ENCODE measurements around the gene ZCCHC24. TPM values are rescaled to one million over a fixed set of nuclear protein-coding genes. Genes with fewer than 3 reads are reported as not detected.

Gene ZCCHC24
- total RNA-seq, 4 donors from 2014 or later, result 100 to 156 (median 120) TPM

- Histone ChIP-seq H3K4me1 (peaks cover 43 to 73% (median 52%) of the 10 kb centered on the region in 4 donors), H3K9me3 (no peaks in the 10 kb centered on the region), H3K4me3 (no peak overlapping the region), H3K27me3 (no peaks in the 10 kb centered on the region), H3K36me3 (peaks cover 0 to 23% (median 22%) of the 10 kb centered on the region in 4 donors), H3K27ac (replicated peaks in 1 of 4) (peak overlapping the region; percentile 87 to 93 (median 92))
- WGBS, result 54% methylated on average over 9 of the region's 9 CpGs
- TF ChIP-seq EP300 (IDR thresholded peaks at IDR 0.05) (no peak), CTCF (IDR thresholded peaks at IDR 0.05) (no peak), POLR2AphosphoS5 (IDR thresholded peaks at IDR 0.05) (no peak), POLR2A (IDR thresholded peaks at IDR 0.05; ENCODE audit: low read depth) (no peak)
- peak; percentile 91 for DNase-seq (ENCODE audit: extremely low spot score)
- intact Hi-C loops (cut with DNase I), result loop anchor here (5.0 kb wide), 1 partner anchor 66 kb away; the partner anchor contains the start of gene ZCCHC24
These were observed 64.3 kb downstream of the ZCCHC24 start for GRCh38 chr10:79380946-79381721.

- TF ChIP-seq POLR2A (IDR thresholded peaks at IDR 0.05; ENCODE audit: low read depth) (no peak), POLR2AphosphoS5 (IDR thresholded peaks at IDR 0.05) (peak; percentile 23 to 57)
- peak; percentile 92 for DNase-seq (ENCODE audit: extremely low spot score)
- intact Hi-C loops (cut with DNase I), result loop anchor here (5.0 kb wide), 1 partner anchor 67 kb away; the partner anchor contains the start of gene ZCCHC24
- Histone ChIP-seq H3K27me3 (no peaks in the 10 kb centered on the region), H3K9me3 (no peaks in the 10 kb centered on the region), H3K36me3 (peaks cover 0 to 15% (median 14%) of the 10 kb centered on the region in 4 donors), H3K4me3 (no peak overlapping the region), H3K4me1 (peaks cover 45 to 73% (median 59%) of the 10 kb centered on the region in 4 donors), H3K27ac (replicated peaks in 1 of 4) (peak overlapping the region; percentile 87 to 93 (median 92))
- WGBS, result 51% methylated on average over 10 of the region's 14 CpGs
These were observed 65.1 kb downstream of the ZCCHC24 start for GRCh38 chr10:79380125-79380945.

DNA sequence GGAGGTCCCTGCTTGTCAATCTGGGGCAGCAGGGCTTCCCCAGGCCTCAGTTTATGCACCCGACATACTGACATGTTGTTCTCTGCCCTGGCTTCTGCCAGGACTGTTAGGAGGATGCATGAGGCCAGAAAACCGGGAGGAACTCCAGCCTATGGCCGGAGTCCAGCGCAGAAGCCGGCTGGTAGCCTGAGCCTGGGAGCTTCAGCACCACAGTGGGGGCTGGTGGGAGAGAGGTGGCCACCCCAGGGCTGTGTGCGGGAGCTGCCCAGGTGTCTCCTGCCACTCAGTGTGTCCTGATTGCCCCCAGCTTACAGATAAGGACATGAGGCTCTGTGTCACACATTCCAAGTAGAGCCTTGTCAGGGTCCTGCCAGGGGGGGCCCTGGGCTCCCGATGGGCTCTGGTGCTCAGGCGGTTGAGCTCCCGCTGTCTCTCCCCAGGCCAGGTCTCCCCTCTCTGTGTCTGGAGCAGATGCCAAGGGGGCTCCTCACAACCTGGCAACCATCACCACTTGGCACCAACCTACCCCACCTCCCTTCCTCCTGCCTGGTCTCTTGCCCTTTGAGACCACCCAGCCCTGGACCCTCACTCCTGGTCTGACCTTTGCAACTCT, 65.8 kb downstream of the ZCCHC24 start:
- 31% methylated on average over 9 of the region's 9 CpGs for WGBS
- H3K9me3 ChIP-seq, result no peaks in the 10 kb centered on the region
- TF ChIP-seq CTCF (IDR thresholded peaks at IDR 0.05), result no peak
- no peak for TF ChIP-seq EP300 (IDR thresholded peaks at IDR 0.05)
- no peak for TF ChIP-seq POLR2AphosphoS5 (IDR thresholded peaks at IDR 0.05)
- TF ChIP-seq POLR2A (IDR thresholded peaks at IDR 0.05; ENCODE audit: low read depth), result no peak
- peak overlapping the region; percentile 87 to 93 (median 92) for H3K27ac ChIP-seq (replicated peaks in 1 of 4)
- peaks cover 0 to 8% (median 7%) of the 10 kb centered on the region in 4 donors for H3K36me3 ChIP-seq
- peak; percentile 90 for DNase-seq (ENCODE audit: extremely low spot score)
- no peaks in the 10 kb centered on the region for H3K27me3 ChIP-seq
- no peak overlapping the region for H3K4me3 ChIP-seq
- peaks cover 51 to 73% (median 65%) of the 10 kb centered on the region in 4 donors for H3K4me1 ChIP-seq
- intact Hi-C loops (cut with DNase I), result loop anchor here (5.0 kb wide), 1 partner anchor 68 kb away; the partner anchor contains the start of gene ZCCHC24

DNA sequence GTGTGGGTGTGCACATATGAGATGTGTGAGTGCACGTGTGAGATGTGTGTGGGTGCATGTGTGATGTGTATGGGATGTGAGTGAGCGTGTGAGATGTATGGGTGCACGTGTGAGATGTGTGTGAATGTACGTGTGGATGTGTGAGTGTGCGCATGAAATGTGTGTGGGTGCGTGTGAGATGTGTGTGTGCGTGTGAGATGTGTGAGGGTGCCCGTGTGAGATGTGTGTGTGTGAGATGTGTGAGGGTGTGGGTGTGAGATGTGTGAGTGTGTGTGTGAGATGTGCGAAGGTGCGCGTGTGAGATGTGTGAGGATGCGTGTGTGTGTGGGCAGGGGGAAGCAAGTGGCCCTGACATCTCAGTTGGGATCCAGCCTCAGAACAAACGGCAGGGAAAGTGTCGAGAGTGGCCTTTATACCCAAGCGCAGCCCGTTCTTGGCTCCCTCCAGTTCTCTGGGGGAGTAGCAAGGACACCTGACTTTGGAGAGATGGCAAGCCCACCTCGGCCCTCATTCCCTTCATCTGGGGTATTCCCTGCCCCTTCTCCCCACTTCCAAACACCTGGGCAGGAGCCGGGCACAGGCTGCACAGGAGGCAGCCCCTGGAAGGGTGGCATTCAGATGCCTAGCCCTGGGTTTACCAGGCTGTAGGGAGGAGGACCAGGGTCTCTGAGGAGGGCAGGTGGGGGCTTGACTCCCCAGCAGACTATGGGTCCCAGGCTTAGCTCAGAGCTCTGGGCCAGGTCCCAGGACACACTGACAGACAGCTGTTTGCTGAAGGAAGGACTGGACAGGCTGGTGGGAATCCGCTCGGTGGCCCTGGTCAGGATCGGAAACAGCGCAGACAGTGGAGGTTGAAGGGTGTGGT, 66.5 kb downstream of the ZCCHC24 start:
- peak overlapping the region; percentile 87 to 93 (median 92) for H3K27ac ChIP-seq (replicated peaks in 1 of 4)
- H3K4me3 ChIP-seq, result no peak overlapping the region
- DNase-seq (ENCODE audit: extremely low spot score), result peak; percentile 91
- no peaks in the 10 kb centered on the region for H3K9me3 ChIP-seq
- H3K27me3 ChIP-seq, result no peaks in the 10 kb centered on the region
- WGBS, result 81% methylated on average over 22 of the region's 22 CpGs
- intact Hi-C loops (cut with DNase I), result no loop called here
- H3K4me1 ChIP-seq, result peaks cover 51 to 66% (median 63%) of the 10 kb centered on the region in 4 donors
- no peak for TF ChIP-seq EP300 (IDR thresholded peaks at IDR 0.05)
- no peak for TF ChIP-seq POLR2A (IDR thresholded peaks at IDR 0.05; ENCODE audit: low read depth)
- no peak for TF ChIP-seq CTCF (IDR thresholded peaks at IDR 0.05)
- TF ChIP-seq POLR2AphosphoS5 (IDR thresholded peaks at IDR 0.05), result no peak
- peaks cover 0 to under 1% (median under 1%) of the 10 kb centered on the region in 4 donors for H3K36me3 ChIP-seq

All from esophagus muscularis mucosa (tissue), 4 donors.